ENCODE results near the gene TUT1. TPM values are rescaled to one million over a fixed set of nuclear protein-coding genes. Genes with fewer than 3 reads are reported as not detected.
A peak's percentile ranks its signal among the peaks of the same experiment; 100 is the strongest.

The TUT1 gene
- total and polyA plus RNA-seq, 3 experiments from 2014 or later: 13.7 to 32.7 (median 30.8) TPM

DNA sequence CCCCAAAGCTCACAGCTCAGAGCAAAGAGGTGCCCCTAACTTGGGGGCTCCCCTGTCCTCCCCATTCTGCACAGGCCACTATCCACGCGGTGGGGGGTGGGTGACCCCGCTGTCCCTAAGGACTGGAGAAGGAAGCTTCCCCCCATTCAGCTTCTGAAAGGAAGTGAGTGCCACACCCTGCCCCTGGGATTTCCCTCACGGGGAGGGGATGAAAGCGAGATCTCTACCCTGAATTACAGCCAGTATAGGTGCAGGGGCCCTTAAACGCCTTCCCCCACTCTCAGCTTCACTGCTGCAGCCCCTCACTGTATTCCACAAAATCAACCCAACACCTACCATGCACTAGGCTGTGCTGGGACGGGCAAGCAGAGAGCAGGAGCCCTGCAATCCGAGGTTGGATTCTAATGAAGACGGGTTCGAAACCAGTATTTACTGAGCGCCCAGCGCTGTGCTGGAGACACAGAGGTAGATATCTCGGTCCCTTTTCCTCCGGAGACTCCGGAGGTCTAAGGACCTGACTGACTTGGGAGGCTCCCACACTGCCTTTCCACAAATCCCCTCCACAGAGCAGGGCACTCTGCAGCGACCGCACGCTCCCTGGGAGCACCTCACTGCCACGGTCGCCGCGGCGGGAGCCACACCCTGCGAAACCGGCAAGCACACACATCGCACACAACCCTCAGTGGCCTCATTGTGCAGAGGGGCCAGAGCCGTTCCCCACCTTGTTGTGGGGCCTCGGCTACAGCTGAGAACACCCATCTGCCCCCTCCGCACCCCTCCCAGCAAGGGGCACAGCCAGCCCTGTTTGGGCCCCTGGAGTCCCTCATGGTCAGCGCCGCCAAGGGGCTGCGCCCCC is 46.5 kb downstream of the TUT1 start:
- POLR2A ChIA-PET: interaction anchor here (0.8 to 11.9 kb wide), 3 partner anchors 11 to 182 kb away, joined by 3 to 193 read pairs (median 11); partner anchors contain the start of gene HNRNPUL2

GRCh38 chr11:62543680-62544444 is 47.5 kb downstream of the TUT1 start:
- Mint-ChIP-seq H3K9me3 (no peaks in the 10 kb centered on the region), H3K36me3 (peaks cover 0 to 35% (median 0%) of the 10 kb centered on the region in 3 donors), H3K27me3 (peaks cover 0 to 3% of the 10 kb centered on the region in 2 donors), H3K4me1 (peaks cover 61 to 81% (median 68%) of the 10 kb centered on the region in 3 donors), H3K27ac (peak overlapping the region; percentile 92 to 100 (median 97)), H3K4me3 (peak overlapping the region; percentile 92 to 99 (median 98))
- POLR2A ChIA-PET: interaction anchor here (0.6 to 11.9 kb wide), 5 partner anchors 12 to 183 kb away, joined by 3 to 193 read pairs (median 11); partner anchors contain the start of gene HNRNPUL2
- no peaks in the 10 kb centered on the region for H3K9me3 ChIP-seq (ENCODE audit: low read length)
- H3K4me1 ChIP-seq (ENCODE audit: insufficient read depth, low read length): peaks cover 63% of the 10 kb centered on the region
- DNase-seq: no peak
- H3K27ac ChIP-seq (ENCODE audit: low read depth, low read length): peak overlapping the region; percentile 96
- H3K36me3 ChIP-seq (ENCODE audit: insufficient read depth, low read length): no peaks in the 10 kb centered on the region
- CTCF ChIA-PET: interaction anchor here (0.9 to 7.7 kb wide), 18 partner anchors 9 to 153 kb away, joined by 3 to 203 read pairs (median 4); partner anchors contain the start of gene TUT1
- peak overlapping the region; percentile 76 for H3K4me3 ChIP-seq (ENCODE audit: low read length)
- no peaks in the 10 kb centered on the region for H3K27me3 ChIP-seq (ENCODE audit: insufficient read depth, low read length, poor library complexity, severe bottlenecking)

More for the DNA sequence above, 46.5 kb downstream of the TUT1 start:
- Mint-ChIP-seq H3K9me3 (no peaks in the 10 kb centered on the region), H3K4me3 (peak overlapping the region; percentile 92 to 99 (median 98)), H3K36me3 (peaks cover 0 to 33% (median 0%) of the 10 kb centered on the region in 3 donors), H3K27ac (peak overlapping the region; percentile 92 to 100 (median 97)), H3K27me3 (peaks cover 0 to 3% of the 10 kb centered on the region in 2 donors), H3K4me1 (peaks cover 56 to 77% (median 60%) of the 10 kb centered on the region in 3 donors)
- Histone ChIP-seq H3K27ac (ENCODE audit: low read depth, low read length) (peak overlapping the region; percentile 96), H3K27me3 (ENCODE audit: insufficient read depth, low read length, poor library complexity, severe bottlenecking) (no peaks in the 10 kb centered on the region), H3K4me1 (ENCODE audit: insufficient read depth, low read length) (peaks cover 54% of the 10 kb centered on the region), H3K9me3 (ENCODE audit: low read length) (no peaks in the 10 kb centered on the region), H3K36me3 (ENCODE audit: insufficient read depth, low read length) (no peaks in the 10 kb centered on the region), H3K4me3 (ENCODE audit: low read length) (peak overlapping the region; percentile 76)
- CTCF ChIA-PET: interaction anchor here (1.1 to 7.7 kb wide), 6 partner anchors 8 to 151 kb away, joined by 3 to 203 read pairs (median 56); partner anchors contain the start of gene TUT1
- DNase-seq: peak in 2 of 5 donors; percentile 31 to 60

DNA sequence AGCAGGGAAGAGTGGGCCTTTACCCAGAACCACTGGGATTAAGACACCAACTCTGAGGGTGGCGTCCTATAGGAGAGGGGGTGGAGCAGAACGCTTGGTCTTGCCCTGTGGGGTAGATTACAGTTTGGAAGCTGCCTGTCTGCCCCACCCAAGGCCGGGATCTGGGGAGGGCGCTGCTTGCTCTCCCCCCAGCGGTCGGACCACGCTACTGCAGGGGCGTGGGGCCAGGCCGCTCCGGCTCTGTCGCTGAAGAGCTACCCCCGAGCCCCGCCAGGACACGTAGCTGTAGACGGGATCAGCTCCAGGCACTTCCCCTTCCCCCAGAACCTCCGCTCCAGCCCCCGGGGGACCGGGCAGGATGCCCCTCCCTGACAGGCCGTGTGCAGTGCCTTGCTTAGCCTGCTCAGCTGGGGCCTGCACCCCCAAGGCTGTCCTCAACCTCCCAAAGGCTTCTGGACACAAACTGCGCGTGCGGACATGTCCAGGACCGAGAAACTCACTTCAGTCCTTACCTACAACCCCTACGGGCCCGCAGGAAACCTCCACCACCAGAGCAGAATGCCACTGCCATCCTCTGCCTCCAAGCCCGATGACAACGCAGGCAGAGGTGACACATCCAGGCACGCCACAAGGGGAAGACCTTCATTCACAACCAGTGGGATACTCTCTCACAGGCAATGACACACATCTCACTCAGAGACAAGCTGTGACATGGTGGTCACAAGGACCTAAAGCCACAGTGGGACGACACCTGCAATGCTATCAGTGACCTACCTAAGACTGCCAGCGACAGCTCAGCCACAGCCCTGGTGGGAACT is 48.4 kb downstream of the TUT1 start:
- peak overlapping the region; percentile 96 for H3K27ac ChIP-seq (ENCODE audit: low read depth, low read length)
- POLR2A ChIA-PET: interaction anchor here (0.6 to 11.9 kb wide), 4 partner anchors 13 to 141 kb away, joined by 3 to 193 read pairs (median 11); no protein-coding TSS in a partner anchor
- CTCF ChIA-PET: interaction anchor here (0.6 to 7.7 kb wide), 33 partner anchors 8 to 339 kb away, joined by 3 to 203 read pairs (median 4); partner anchors contain the start of genes EEF1G, HNRNPUL2 and TUT1

GRCh38 chr11:62542111-62542745 is 49.1 kb downstream of the TUT1 start:
- no peak for DNase-seq
- CTCF ChIA-PET: interaction anchor here (0.8 to 7.7 kb wide), 23 partner anchors 9 to 185 kb away, joined by 3 to 203 read pairs (median 4); partner anchors contain the start of genes EEF1G, HNRNPUL2 and TUT1

More for the DNA sequence above, 48.4 kb downstream of the TUT1 start:
- peaks cover 72% of the 10 kb centered on the region for H3K4me1 ChIP-seq (ENCODE audit: insufficient read depth, low read length)
- peak overlapping the region; percentile 92 to 99 (median 98) for H3K4me3 Mint-ChIP-seq
- H3K36me3 Mint-ChIP-seq: peaks cover 0 to 43% (median 0%) of the 10 kb centered on the region in 3 donors
- peak; percentile 61 to 86 (median 70) for DNase-seq
- H3K27me3 Mint-ChIP-seq: peaks cover 0 to 3% of the 10 kb centered on the region in 2 donors
- no peaks in the 10 kb centered on the region for H3K27me3 ChIP-seq (ENCODE audit: insufficient read depth, low read length, poor library complexity, severe bottlenecking)
- no peaks in the 10 kb centered on the region for H3K9me3 ChIP-seq (ENCODE audit: low read length)
- H3K4me1 Mint-ChIP-seq: peaks cover 66 to 83% (median 74%) of the 10 kb centered on the region in 3 donors
- H3K9me3 Mint-ChIP-seq: no peaks in the 10 kb centered on the region
- peak overlapping the region; percentile 92 to 100 (median 97) for H3K27ac Mint-ChIP-seq
- no peaks in the 10 kb centered on the region for H3K36me3 ChIP-seq (ENCODE audit: insufficient read depth, low read length)
- peak overlapping the region; percentile 76 for H3K4me3 ChIP-seq (ENCODE audit: low read length)

GRCh38 chr11:62540804-62541701 is 50.3 kb downstream of the TUT1 start:
- ChIA-PET POLR2A (interaction anchor here (0.6 to 11.9 kb wide), 3 partner anchors 15 to 169 kb away, joined by 3 to 193 read pairs (median 3); no protein-coding TSS in a partner anchor), CTCF (interaction anchor here (1.0 to 7.7 kb wide), 9 partner anchors 9 to 146 kb away, joined by 3 to 203 read pairs (median 27); partner anchors contain the start of gene EEF1G)
- peaks cover 0 to 2% of the 10 kb centered on the region in 2 donors for H3K27me3 Mint-ChIP-seq
- no peaks in the 10 kb centered on the region for H3K9me3 Mint-ChIP-seq
- H3K4me3 ChIP-seq (ENCODE audit: low read length): peak overlapping the region; percentile 54
- peaks cover 69% of the 10 kb centered on the region for H3K4me1 ChIP-seq (ENCODE audit: insufficient read depth, low read length)
- H3K4me3 Mint-ChIP-seq: peak overlapping the region; percentile 92 to 99 (median 98)
- peak in 1 of 5 donors; percentile 33 for DNase-seq
- peaks cover 0 to 49% (median 0%) of the 10 kb centered on the region in 3 donors for H3K36me3 Mint-ChIP-seq
- no peaks in the 10 kb centered on the region for H3K36me3 ChIP-seq (ENCODE audit: insufficient read depth, low read length)
- no peaks in the 10 kb centered on the region for H3K9me3 ChIP-seq (ENCODE audit: low read length)
- peaks cover 63 to 86% (median 77%) of the 10 kb centered on the region in 3 donors for H3K4me1 Mint-ChIP-seq
- H3K27ac Mint-ChIP-seq: peak overlapping the region; percentile 92 to 100 (median 96)
- H3K27ac ChIP-seq (ENCODE audit: low read depth, low read length): peak overlapping the region; percentile 33
- H3K27me3 ChIP-seq (ENCODE audit: insufficient read depth, low read length, poor library complexity, severe bottlenecking): no peaks in the 10 kb centered on the region

More at GRCh38 chr11:62542111-62542745, 49.1 kb downstream of the TUT1 start:
- Histone ChIP-seq H3K36me3 (ENCODE audit: insufficient read depth, low read length) (no peaks in the 10 kb centered on the region), H3K4me3 (ENCODE audit: low read length) (peak overlapping the region; percentile 76), H3K27me3 (ENCODE audit: insufficient read depth, low read length, poor library complexity, severe bottlenecking) (no peaks in the 10 kb centered on the region), H3K4me1 (ENCODE audit: insufficient read depth, low read length) (peaks cover 73% of the 10 kb centered on the region), H3K27ac (ENCODE audit: low read depth, low read length) (peak overlapping the region; percentile 96), H3K9me3 (ENCODE audit: low read length) (no peaks in the 10 kb centered on the region)
- Mint-ChIP-seq H3K36me3 (peaks cover 0 to 45% (median 0%) of the 10 kb centered on the region in 3 donors), H3K27me3 (peaks cover 0 to 3% of the 10 kb centered on the region in 2 donors), H3K27ac (peak overlapping the region; percentile 92 to 100 (median 97)), H3K4me1 (peaks cover 61 to 81% (median 70%) of the 10 kb centered on the region in 3 donors), H3K4me3 (peak overlapping the region; percentile 92 to 99 (median 98)), H3K9me3 (no peaks in the 10 kb centered on the region)
- POLR2A ChIA-PET: interaction anchor here (3.1 to 11.9 kb wide), 2 partner anchors 14 to 117 kb away, joined by 11 to 193 read pairs; no protein-coding TSS in a partner anchor

All from CD8-positive, alpha-beta memory T cell (primary cell).